ENCODE results near the gene TP63.

Gene TP63

DNA sequence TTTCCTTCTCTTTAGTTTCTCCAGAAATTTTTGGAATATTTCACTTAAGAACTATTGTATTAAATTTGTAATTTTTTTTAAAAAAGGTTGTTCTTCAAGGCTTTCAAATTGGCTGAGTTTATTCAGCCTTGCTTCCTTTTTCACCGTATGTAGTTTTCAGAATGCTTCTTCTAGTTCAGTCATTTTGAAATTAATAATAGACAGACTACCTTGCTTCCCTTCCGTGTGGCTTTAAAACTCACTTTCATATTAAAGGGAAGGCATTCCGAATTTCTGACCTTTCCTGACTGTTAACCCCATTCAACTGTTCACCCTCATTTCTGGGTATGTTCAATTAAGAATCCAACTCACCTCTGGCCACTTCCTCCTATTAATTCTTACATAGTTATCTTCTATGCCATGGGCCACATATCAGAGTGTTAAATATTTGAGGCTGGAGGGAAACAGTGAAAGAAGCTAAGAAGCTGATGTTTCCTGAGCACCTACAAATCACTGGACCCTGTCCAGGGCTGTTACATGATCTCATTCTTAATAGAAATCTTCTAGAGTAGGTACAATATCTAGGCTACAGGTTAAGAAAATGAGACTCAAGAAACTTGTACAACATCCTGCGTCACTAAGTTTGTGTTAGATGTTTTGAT lies 252.0 kb downstream of the TP63 start:
- DNase-seq = no peak

DNA sequence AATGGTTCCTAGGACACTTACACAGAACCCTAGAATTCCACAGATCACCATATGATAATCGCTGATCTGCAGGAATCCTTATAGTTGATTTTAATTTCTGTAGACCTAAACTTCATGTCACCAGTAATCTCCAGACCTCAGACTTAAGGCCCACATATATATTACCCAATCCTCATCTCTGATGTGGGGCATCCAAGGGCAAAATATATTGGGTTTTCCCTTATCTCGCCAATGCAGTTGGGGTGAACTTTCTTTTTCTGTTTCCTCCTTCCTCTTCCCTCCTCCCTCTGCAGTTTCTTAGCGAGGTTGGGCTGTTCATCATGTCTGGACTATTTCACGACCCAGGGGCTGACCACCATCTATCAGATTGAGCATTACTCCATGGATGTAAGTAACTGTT lies 259.3 kb downstream of the TP63 start:
- DNase-seq = no peak

DNA sequence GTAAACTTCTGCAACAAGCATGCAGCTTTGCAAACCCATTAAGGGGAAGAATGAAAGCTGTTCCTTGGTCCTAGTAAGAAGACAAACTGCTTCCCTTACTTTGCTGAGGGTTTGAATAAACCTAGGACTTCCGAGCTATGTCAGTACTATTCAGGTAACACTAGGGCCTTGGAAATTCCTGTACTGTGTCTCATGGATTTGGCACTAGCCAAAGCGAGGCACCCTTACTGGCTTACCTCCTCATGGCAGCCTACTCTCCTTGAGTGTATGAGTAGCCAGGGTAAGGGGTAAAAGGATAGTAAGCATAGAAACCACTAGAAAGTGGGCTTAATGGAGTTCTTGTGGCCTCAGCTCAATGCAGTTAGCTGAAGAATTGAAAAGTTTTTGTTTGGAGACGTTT lies 265.3 kb downstream of the TP63 start:
- DNase-seq = no peak

DNA sequence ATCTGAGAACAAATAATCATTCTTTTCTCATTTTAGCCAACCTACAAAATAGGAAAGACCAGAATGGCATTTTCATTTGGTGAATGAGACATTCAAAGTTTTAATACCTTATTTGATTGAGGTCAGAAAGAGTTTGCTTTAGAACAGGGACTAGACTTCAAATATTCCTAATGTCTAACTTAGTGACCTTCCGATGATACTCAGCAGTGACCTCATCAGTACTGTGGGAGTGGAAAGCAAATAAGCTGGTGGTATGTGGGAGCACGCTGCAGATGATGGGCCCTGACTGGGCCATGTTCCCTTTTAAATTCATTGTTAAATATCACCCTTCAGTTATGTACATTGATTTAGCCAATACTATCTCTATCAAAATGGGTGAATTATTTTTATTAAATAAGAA lies 266.2 kb downstream of the TP63 start:
- no peak for DNase-seq

DNA sequence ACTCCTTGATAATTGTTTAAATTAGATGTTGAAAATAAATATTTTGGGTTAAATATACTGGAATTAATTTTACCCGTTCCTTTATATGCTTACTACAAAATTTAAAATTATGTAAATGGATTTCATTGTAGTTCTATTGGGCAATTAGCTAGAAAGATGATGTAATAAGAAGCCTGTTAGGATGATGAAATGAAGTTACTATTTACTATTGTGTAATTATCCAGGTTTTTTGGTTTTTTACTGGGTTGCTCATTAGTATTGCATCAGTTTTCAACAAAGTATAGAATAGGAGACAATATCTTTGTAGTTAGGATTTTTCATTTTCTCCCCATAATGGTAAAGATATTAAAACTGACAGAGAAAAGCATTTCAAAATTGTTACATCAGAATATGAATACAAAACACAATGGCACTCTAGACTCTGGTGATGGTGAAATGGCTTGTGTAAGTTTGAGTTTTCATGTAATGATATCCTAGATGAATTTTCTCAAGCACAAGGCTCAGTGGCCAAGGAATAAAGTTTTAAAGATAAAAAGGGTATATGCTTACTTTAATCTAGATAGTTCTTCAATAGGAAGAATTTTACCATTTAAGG lies 267.5 kb downstream of the TP63 start:
- no peak for DNase-seq

DNA sequence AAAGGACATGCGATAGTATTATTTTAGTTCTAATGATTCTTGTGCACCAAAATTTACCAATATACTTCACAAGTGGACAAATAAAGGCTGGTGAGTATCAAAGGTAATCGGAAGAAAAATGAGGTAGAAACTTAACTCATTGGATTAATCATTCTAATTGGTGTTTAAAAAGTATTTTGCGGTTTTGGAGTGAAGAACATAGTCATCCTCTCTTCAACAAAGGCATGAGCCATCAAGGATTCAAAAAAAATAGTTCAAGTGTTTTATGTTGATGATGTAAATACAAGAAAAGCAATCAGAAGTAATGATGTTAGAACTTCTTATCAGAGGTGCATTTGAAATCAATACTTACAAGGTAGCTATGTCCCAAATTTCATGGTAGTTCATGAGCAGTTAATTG lies 268.0 kb downstream of the TP63 start:
- DNase-seq = no peak

DNA sequence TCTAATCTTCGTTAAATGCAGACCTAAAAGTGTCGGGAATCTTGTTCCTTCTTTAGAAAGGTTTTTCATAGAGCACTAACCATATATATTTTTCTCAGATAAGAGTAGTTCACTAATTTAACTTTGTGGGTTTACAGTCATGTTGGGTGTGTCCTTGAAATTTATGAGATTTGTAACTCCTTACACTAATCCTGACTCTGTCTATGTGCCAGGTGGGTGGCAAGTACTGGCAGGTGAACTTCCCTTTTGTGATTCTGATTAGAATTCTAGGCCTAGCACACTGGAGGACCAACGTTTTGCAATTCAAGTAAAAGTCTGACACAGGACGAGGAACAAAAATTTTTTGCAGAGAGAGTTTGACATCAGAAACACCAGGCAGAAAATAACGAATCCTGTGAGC lies 269.4 kb downstream of the TP63 start:
- no peak for DNase-seq

DNA sequence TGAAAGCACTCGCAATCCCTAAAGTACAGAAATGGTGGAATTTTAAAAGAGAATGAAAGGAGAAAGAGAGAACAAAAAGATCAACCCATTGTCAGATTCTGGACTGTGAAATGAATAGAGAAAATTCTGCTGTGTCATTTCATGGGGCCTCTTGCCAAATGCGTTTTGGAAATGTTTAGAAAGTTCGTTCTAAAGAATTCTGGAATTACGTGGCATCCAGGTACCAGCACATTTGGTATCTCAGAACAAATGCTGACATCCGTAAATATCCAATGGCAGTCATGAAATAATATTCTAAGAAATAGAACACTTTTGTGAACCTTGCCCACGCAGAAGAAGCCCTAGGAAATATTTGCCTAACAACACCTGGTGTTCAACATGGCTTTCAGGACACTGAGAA lies 270.3 kb downstream of the TP63 start:
- no peak for DNase-seq

DNA sequence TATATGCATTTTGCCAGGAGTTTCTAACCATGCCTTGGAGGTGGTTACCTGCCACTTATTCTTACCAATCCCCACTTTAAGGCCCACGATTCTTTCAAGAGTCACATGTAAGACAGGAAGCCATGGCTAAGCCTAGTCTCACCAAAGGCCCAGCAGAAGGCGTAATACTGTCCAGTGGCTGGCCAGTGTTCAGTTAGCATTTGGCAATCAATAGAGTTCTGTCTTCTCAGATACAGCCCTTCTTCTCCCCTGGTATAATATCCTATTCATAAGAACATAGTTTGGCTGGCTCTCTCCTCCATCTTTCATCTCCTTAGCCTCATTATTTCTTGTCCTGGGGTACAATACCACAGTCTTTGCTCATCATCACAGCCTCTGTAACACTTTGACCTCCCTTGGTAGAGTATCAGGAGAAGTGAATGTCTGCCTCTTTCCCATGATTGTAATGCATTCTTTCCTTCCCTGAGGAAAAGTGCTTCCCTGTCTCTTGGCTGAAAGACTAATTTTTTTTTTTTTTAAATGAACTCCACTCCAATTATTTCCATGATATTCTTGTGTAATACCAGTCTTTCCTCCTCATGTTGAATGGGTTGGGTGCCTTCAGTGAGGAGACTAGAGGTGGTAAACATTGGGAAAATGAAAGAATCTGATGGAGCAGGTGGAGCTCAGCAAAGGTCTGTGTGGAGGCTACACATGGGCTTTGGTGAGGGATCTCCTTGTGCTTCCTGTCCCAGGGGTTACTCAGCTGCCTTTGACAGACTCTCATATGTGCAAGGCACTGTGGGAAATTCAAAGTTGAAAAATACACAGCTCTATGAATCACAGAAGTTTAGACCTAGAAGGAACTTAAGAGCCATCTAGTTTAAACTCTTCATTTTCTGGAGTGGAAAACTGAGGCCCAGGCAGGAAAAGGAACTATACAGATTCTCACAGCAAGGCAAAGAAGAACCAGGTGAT lies 271.3 kb downstream of the TP63 start:
- DNase-seq = no peak

DNA sequence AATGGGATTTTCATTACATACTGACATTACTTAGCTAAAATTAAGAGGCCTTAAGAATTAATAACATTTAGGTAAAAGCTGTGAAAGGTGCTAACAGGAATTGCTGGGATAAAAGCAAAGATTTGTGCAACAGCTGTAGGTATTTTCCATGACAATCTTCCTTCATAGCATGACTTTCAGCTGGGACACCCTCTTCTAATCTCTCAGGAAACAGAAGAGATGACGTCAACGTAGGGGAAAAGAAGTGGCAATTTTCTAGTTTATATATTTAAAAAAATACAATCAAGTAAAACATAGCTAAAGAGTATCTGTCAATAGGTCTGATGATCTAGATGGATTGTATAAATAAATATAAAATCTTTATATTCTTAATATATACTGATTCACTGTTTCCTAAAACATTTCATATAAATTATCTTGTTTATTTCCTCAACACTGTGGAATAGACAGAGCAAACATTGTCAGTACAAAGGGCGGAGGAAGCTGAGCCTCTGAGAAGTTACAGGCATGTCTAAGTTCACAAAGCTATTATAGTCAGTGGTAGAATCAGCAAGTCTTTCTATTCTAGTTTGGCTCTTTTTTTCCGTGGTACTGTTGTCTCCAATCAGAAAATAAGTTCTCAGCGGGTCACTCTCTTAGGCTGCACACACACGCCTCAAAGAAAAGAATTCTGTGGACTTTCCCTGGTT lies 272.5 kb downstream of the TP63 start:
- no peak for DNase-seq

DNA sequence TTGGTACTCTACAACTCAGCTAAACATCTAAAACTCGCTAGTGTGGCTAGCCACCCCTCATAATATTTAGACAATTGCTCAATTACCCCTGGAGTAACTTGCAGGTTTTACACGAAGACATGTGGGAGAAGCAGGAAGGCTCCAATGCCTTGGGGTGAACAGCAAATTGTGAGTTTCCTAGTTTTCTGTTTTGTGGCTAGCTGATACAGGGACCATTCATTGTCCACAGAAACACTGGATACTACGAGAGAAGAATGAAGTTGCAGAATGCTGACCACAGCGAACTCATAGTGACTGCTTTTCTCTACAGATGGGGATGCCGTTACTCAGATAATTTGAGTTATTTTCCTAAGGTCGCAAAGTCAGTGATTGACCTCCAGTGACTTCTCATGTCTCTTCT lies 276.6 kb downstream of the TP63 start:
- no peak for DNase-seq

DNA sequence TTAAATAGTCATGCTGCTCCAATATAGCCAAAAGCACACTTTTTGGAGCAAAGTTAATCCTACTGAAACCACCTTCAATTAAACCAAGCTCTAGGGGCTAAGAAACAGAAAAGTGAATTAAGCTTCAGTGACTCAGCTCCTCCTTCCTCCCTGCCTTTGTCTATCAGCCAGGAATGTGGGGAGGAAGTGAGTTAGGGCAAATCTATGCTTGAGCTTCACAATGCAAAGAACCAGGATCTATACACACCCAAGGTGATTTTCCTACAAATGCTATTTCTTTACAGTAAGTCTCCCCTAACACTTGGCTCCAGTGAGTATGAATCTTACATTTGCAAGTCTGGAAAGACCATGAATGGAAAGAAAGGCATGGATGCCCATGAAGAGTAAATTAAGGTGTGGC lies 277.5 kb downstream of the TP63 start:
- DNase-seq = no peak

DNA sequence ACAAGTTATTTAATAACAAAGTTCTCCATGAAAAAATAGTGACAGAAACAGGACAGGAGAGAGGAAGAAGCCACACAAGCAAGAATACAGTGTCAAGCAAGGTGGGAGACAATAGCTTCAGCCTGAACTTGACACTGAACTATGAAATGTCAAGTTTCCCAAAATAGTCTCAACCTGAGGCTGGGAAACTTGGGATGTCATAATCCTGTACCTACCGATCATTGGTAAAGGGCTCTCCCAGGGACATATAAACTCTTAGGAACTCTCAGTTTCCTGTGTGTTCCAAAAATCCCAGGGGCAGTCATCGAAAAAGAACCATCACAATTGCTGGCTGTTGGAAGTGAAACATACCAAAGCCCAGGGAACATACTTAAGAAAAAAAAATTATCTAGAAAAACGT lies 277.9 kb downstream of the TP63 start:
- DNase-seq = no peak

DNA sequence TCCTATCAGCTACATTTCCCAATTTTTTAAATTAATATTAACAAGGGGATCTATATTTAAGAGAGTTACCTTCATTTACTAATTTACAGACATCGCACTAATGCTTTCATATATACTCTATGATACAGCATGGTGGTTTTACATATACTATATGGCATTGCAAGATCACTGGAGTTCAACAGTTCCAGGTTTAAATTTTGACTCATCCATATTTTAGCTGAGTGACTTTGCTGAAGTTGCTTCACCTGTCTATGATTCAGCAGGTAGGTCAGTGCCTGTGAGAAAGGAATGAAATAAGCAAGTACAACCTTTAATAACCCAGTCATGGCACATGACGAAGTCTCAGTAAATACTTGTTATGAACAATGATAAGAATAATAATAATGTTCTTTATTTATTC lies 278.4 kb downstream of the TP63 start:
- DNase-seq = no peak

DNA sequence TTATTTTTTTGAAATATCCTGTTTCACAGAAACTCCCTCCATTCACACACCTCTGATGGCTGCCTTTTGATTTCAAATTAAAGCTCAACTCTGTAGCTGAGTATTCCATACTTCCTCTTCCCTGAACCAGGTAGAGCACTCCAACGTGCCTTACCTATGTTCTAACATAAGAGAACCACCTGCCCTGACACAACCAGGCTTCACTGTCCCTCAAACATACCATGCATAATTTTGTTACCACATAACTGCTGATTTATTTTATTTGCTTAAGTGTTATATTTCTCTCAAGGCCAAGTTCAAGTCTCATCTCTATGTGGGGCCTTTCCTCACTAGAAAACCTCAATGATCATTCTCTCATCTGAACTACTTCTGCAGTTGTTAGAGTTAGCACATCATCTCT lies 279.8 kb downstream of the TP63 start:
- DNase-seq = no peak

DNA sequence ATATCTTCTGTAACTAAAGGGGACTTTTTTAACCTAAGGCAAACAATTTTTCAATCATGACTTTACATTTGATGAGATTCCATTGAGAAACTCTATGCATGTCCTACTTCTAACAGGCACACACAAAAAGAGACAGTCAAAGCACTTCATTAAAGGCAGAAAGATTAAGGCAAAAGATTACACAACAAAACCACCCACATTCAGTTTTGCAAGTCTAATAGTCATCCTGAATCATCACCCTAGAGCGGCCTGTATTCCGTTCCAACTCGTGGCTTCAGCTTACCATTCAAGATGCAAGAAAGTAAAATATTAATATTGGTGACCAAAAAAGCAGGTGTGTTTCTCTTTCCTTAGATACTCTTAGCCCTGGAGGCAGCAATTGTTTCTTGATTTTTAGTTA lies 283.6 kb downstream of the TP63 start:
- DNase-seq = no peak

DNA sequence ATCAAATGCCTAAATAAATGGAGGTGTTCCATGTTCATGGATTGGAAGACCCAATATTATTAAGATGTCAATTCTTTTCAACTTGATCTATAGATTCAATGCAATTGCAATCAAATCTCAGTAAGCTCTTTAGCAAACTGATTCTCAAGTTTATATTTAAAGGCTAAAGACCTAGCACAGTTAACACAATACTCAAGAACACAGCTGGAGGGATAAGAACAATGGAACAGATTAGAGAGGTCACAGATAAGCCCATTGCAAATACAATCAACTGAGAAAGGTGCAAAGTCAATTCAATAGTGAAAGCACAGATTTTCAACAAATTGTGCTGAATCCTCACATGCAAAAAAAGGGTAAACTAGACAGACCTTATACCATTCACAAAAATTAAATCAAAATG lies 290.6 kb downstream of the TP63 start:
- DNase-seq = no peak

DNA sequence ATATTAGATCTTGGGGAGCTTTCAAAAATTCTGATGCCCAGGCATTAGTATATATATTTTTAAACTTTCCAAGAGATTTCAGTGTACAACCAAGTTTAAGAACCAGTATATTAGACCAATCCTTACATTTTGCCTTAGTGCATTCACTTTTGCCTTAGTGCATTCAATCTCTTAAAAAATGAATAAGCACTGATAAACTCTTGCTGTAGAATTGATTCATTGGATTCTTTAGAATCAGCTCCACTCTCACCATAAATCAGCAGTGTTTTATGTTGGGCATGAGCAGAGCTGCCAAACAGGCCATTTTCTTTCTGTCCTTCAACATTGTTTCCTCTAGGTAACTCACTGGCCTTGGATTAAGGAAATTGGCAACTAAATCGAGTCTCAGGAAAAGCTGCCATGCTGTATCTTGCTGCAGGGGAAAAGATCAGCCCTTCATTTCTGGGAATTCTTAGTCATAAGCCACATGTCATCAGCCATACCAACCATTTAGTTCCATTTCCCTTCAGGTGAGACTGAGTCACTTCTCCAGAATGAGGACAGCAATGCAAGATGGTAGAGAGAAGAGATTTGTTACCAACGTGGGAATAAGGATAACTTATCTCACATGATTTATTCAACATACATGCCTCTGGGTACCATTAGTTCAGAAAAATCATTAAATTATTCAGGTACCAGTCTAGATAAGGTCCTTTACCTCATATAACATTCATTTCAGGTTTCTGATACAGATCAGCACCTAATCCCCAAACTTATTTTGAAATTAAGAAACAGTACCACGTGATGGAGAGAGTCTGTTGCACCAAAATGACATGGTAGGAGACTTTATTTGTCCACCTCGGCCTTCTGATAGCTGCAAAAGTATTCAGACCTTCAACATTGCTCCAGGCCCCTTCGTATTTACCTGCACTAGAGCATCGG lies 297.0 kb downstream of the TP63 start:
- DNase-seq = no peak

DNA sequence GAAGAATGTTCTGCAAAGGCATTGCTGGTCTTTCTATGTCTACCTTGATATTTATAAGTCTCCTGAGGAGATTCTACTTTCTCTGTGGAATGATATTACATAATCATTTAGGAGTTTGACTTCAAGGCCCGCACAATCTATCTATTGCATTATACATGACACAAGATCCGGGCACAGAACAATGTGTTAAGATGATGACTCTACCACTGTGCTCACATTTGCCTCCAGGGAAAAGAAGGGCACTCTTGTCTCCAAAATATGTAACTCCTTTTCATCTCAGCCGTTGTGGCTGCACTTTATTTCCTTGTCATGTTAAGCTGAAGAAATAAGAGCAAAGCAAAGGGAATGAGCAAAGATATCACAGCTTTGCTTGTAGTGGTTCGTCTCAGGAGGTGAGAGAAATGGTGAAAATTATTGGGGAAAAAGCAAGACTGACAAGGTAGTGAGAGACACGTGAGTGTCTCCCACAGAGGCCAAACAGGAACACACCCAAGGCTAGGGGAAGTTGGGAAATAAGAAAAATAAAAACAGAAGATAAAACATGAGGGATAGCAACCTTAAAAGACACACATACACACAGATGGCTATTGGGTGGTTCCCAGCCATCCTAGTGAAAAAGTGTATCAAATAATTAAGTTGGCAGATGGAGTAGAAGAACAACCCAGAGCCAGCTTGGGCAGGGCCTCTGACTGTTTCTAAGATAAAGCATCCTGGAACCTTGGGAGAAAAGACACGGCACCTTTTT lies 305.2 kb downstream of the TP63 start:
- no peak for DNase-seq

DNA sequence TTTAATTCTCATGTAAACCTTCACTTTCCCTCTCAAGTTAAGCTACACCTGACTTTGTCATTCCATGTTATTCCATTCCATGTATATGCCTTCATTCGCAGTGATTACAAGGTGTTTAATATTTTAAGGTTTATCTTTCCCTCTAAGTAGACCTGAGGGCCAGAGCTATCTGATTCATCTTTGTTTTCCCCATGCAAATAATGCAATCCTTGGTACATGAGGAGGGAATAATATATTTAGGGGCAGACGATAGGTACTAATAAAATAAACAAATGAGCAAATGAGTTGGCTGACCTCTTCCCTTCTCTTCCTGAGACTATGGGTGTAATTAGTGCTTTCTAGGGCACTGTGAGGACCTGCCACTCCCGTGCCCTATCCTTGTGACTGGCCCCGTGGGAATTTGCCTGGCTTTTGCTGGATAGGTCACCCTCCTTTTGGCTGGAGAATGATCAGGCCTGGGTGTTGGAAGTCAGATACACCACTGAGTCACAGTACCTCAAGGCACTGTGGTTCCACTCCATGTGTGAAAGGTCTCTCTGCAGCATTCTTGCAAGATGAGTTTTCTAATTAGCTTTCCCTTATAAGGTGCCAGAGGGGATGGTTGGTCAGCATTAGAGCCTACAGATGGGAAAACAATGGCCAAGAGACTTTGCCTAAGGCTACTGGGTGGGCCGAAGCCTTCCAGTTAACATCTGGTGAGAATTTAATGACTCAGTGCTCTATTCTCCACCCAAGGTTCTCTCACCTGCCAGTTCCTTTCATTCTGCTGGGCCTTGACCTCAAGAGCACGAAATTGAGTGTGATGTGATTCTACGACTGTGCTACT lies 306.3 kb downstream of the TP63 start:
- no peak for DNase-seq

DNA sequence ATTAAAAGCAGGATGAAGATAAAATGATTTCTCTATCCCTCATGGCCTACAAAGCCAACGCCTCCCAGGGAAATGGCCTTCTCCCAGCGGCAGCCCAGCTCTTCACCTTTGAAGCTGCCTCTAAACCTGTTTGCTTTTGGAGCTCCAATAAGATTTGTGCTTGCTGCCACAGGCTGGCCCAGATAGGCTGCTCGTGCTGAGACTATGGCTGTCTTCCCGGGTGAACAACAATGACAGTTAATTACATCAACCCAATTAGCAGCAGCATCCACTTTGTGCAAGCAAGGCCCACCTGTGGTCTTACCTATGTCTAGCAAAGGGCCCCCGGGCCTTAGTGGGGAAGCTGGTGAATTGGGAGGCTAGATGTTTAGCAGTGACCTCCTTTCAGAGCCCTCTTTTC lies 309.9 kb downstream of the TP63 start:
- no peak for DNase-seq

All from activated effector memory CD4-positive, alpha-beta T cell treated with anti-CD3 and anti-CD28 coated beads, Interleukin-2, amount 50 U/mL, for 16 hours (primary cell).